GM10266 (cell line): ENCODE data around the gene KLHL10.
"Not testable (repeated sequence)": the region's sequence is repeated elsewhere in the genome, so short reads cannot be mapped to it uniquely, and the experiment has no call there.

Source experiments
- DNase-seq: peaks from one replicate; pipeline ENCODE4 v3.0.0; 2012; ENCODE audit errors: extremely low spot score
- CTCF ChIP-seq: IDR thresholded peaks from 2 replicates; pipeline ENCODE4 v1.5.1; 2012; ENCODE audit warnings: mild to moderate bottlenecking, low read depth; ENCODE audit not compliant: control insufficient read depth, insufficient read depth; ENCODE audit errors: missing control alignments

Gene KLHL10

GRCh38 chr17:41865596-41865893 lies 27.9 kb downstream of the KLHL10 start:
- DNase-seq: no peak
- TF ChIP-seq CTCF: no peak

GRCh38 chr17:41868568-41868967 lies 30.9 kb downstream of the KLHL10 start:
- no peak for TF ChIP-seq CTCF
- no peak for DNase-seq

- no peak for DNase-seq
These were observed 31.8 kb downstream of the KLHL10 start for GRCh38 chr17:41869426-41869825.

GRCh38 chr17:41870097-41870496 lies 32.5 kb downstream of the KLHL10 start:
- no peak for DNase-seq
- no peak for TF ChIP-seq CTCF

More at GRCh38 chr17:41869426-41869825, 31.8 kb downstream of the KLHL10 start:
- TF ChIP-seq CTCF: no peak

GRCh38 chr17:41870627-41871026 lies 33.0 kb downstream of the KLHL10 start:
- TF ChIP-seq CTCF: no peak
- DNase-seq: no peak

GRCh38 chr17:41871789-41872188 lies 34.2 kb downstream of the KLHL10 start:
- DNase-seq: no peak
- TF ChIP-seq CTCF: no peak

GRCh38 chr17:41873559-41874292 lies 36.1 kb downstream of the KLHL10 start:
- DNase-seq: no peak
- no peak for TF ChIP-seq CTCF

- not testable (repeated sequence) for DNase-seq
These were observed 36.7 kb downstream of the KLHL10 start for GRCh38 chr17:41874293-41874670.
